Neural progenitor cell (in vitro differentiated cells): Measurements from ENCODE around the gene KIAA1958. TPM values are rescaled to one million over a fixed set of nuclear protein-coding genes. Genes with fewer than 3 reads are reported as not detected.
A peak's percentile ranks its signal among the peaks of the same experiment; 100 is the strongest.

Experiments used
- DNase-seq: peaks from one replicate; pipeline ENCODE4 v3.0.0-alpha.2; 2016; ENCODE audit warnings: low spot score
- H2AFZ ChIP-seq: fragments of 200-600 bp; sonication (generic); replicated peaks from 2 replicates; pipeline ENCODE4 v1.6.1; 2016; ENCODE audit warnings: antibody characterized with exemption
- H3F3A ChIP-seq: fragments of 200-600 bp; sonication (generic); 2 replicates; pipeline ENCODE4 v1.6.1; 2016; ENCODE audit warnings: antibody characterized with exemption, low read depth
- H3K27ac ChIP-seq: fragments of 200-600 bp; sonication (generic); 2 replicates; pipeline ENCODE4 v1.5.1; 2016; ENCODE audit warnings: mild to moderate bottlenecking
- H3K27me3 ChIP-seq: fragments of 200-600 bp; sonication (generic); 2 replicates; pipeline ENCODE4 v1.6.1; 2016; ENCODE audit warnings: mild to moderate bottlenecking, moderate library complexity
- H3K36me3 ChIP-seq: fragments of 200-600 bp; sonication (generic); 2 replicates; pipeline ENCODE4 v1.5.1; 2016
- H3K4me1 ChIP-seq: fragments of 200-600 bp; sonication (generic); 2 replicates; pipeline ENCODE4 v1.6.1; 2016; ENCODE audit warnings: mixed run types
- H3K4me2 ChIP-seq: fragments of 200-600 bp; sonication (generic); 2 replicates; pipeline ENCODE4 v1.6.1; 2016
- H3K4me3 ChIP-seq: fragments of 200-600 bp; sonication (generic); 2 replicates; pipeline ENCODE4 v1.5.1; 2016
- H3K79me2 ChIP-seq: fragments of 200-600 bp; sonication (generic); 2 replicates; pipeline ENCODE4 v1.6.1; 2016; ENCODE audit warnings: low read depth
- H3K9ac ChIP-seq: fragments of 200-600 bp; sonication (generic); 2 replicates; pipeline ENCODE4 v1.6.1; 2016
- H3K9me3 ChIP-seq: fragments of 200-600 bp; sonication (generic); 2 replicates; pipeline ENCODE4 v1.5.1; 2016; ENCODE audit warnings: low read depth
- H4K20me1 ChIP-seq: fragments of 200-600 bp; sonication (generic); 2 replicates; pipeline ENCODE4 v1.6.1; 2016; ENCODE audit warnings: low read depth
- H3K27ac Mint-ChIP-seq: 3 replicates; pipeline ENCODE4 v1.8.0; 2021; ENCODE audit warnings: mixed read lengths
- H3K27me3 Mint-ChIP-seq: 2 replicates; pipeline ENCODE4 v1.8.0; 2022; ENCODE audit warnings: low read depth, mild to moderate bottlenecking, inconsistent platforms, moderate library complexity, mixed read lengths; ENCODE audit not compliant: insufficient read depth
- H3K36me3 Mint-ChIP-seq: 3 replicates; pipeline ENCODE4 v1.8.0; 2021; ENCODE audit warnings: mixed read lengths
- H3K4me1 Mint-ChIP-seq: 3 replicates; pipeline ENCODE4 v1.8.0; 2021; ENCODE audit warnings: mixed read lengths
- H3K4me3 Mint-ChIP-seq: 3 replicates; pipeline ENCODE4 v1.8.0; 2021; ENCODE audit warnings: mild to moderate bottlenecking, moderate library complexity, mixed read lengths
- H3K9me3 Mint-ChIP-seq: 3 replicates; pipeline ENCODE4 v1.8.0; 2020; ENCODE audit warnings: mixed read lengths
- EZH2 ChIP-seq: fragments of 200-600 bp; sonication (generic); IDR thresholded peaks from 2 replicates; pipeline ENCODE4 v1.6.1; 2017; ENCODE audit warnings: antibody characterized with exemption, mild to moderate bottlenecking, moderate library complexity
- EZH2phosphoT487 ChIP-seq: fragments of 200-600 bp; sonication (generic); IDR thresholded peaks from 2 replicates; pipeline ENCODE4 v1.6.1; 2017; ENCODE audit warnings: antibody characterized with exemption
- total RNA-seq: library from RNA; depleted of rRNA; stranded (reverse); fragments of >200 nt; gene quantifications from 2 replicates; pipeline ENCODE4 v1.2.3, GENCODE V29; 2015; ENCODE audit warnings: low replicate concordance
- TF ChIP-seq, protein P1 (sequence below): fragments of 200-600 bp; sonication (generic); IDR thresholded peaks from 2 replicates; pipeline ENCODE4 v1.5.1; 2017; ENCODE audit warnings: antibody characterized with exemption, mild to moderate bottlenecking

The KIAA1958 gene
- total RNA-seq, 1 donor from 2014 or later, result 31.4 TPM

GRCh38 chr9:112680731-112681402, 194.2 kb downstream of the KIAA1958 start:
- no peaks in the 10 kb centered on the region for H3K4me1 Mint-ChIP-seq
- TF ChIP-seq EZH2 (no peak), EZH2phosphoT487 (no peak)
- TF ChIP-seq, protein P1, sequence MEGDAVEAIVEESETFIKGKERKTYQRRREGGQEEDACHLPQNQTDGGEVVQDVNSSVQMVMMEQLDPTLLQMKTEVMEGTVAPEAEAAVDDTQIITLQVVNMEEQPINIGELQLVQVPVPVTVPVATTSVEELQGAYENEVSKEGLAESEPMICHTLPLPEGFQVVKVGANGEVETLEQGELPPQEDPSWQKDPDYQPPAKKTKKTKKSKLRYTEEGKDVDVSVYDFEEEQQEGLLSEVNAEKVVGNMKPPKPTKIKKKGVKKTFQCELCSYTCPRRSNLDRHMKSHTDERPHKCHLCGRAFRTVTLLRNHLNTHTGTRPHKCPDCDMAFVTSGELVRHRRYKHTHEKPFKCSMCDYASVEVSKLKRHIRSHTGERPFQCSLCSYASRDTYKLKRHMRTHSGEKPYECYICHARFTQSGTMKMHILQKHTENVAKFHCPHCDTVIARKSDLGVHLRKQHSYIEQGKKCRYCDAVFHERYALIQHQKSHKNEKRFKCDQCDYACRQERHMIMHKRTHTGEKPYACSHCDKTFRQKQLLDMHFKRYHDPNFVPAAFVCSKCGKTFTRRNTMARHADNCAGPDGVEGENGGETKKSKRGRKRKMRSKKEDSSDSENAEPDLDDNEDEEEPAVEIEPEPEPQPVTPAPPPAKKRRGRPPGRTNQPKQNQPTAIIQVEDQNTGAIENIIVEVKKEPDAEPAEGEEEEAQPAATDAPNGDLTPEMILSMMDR, result no peak
- peaks cover 19% of the 10 kb centered on the region for H3K36me3 Mint-ChIP-seq
- Histone ChIP-seq H3K9me3 (peaks cover 5% of the 10 kb centered on the region), H3F3A (no peaks in the 10 kb centered on the region), H2AFZ (no peak overlapping the region), H3K79me2 (no peaks in the 10 kb centered on the region), H3K36me3 (no peaks in the 10 kb centered on the region), H3K4me3 (no peak overlapping the region), H3K9ac (no peak overlapping the region), H3K27me3 (no peaks in the 10 kb centered on the region), H3K4me1 (peaks cover 4% of the 10 kb centered on the region), H4K20me1 (no peaks in the 10 kb centered on the region), H3K4me2 (no peak overlapping the region), H3K27ac (no peak overlapping the region)
- DNase-seq, result peak; percentile 4
- H3K27ac Mint-ChIP-seq, result peak overlapping the region; percentile 1
- H3K9me3 Mint-ChIP-seq, result peaks cover 15% of the 10 kb centered on the region
- no peaks in the 10 kb centered on the region for H3K27me3 Mint-ChIP-seq
- H3K4me3 Mint-ChIP-seq, result no peak overlapping the region

- DNase-seq, result no peak
- Histone ChIP-seq H2AFZ (no peak overlapping the region), H3K9ac (no peak overlapping the region), H3K79me2 (no peaks in the 10 kb centered on the region), H3K4me2 (no peak overlapping the region), H3K36me3 (peaks cover 5% of the 10 kb centered on the region), H3K27me3 (no peaks in the 10 kb centered on the region), H3F3A (no peaks in the 10 kb centered on the region), H3K27ac (no peak overlapping the region), H4K20me1 (no peaks in the 10 kb centered on the region), H3K9me3 (no peaks in the 10 kb centered on the region), H3K4me3 (no peak overlapping the region), H3K4me1 (no peaks in the 10 kb centered on the region)
- H3K4me1 Mint-ChIP-seq, result no peaks in the 10 kb centered on the region
- no peaks in the 10 kb centered on the region for H3K27me3 Mint-ChIP-seq
- H3K9me3 Mint-ChIP-seq, result no peaks in the 10 kb centered on the region
- peaks cover 43% of the 10 kb centered on the region for H3K36me3 Mint-ChIP-seq
- H3K4me3 Mint-ChIP-seq, result no peak overlapping the region
- TF ChIP-seq EZH2 (no peak), EZH2phosphoT487 (no peak)
- TF ChIP-seq, protein P1, result no peak
- H3K27ac Mint-ChIP-seq, result no peak overlapping the region
These were observed 202.6 kb downstream of the KIAA1958 start for GRCh38 chr9:112689161-112689740.

GRCh38 chr9:112694706-112695555, 208.3 kb downstream of the KIAA1958 start:
- H3K4me2 ChIP-seq, result no peak overlapping the region
- no peak overlapping the region for H3K9ac ChIP-seq
- no peak for TF ChIP-seq EZH2
- TF ChIP-seq, protein P1, result no peak
- TF ChIP-seq EZH2phosphoT487, result no peak
- no peak for DNase-seq
- no peak overlapping the region for H2AFZ ChIP-seq
- no peaks in the 10 kb centered on the region for H3K27me3 ChIP-seq
- Mint-ChIP-seq H3K27ac (no peak overlapping the region), H3K4me1 (peaks cover 3% of the 10 kb centered on the region), H3K9me3 (no peaks in the 10 kb centered on the region), H3K4me3 (no peak overlapping the region), H3K27me3 (peaks cover 3% of the 10 kb centered on the region), H3K36me3 (peaks cover 33% of the 10 kb centered on the region)
- no peak overlapping the region for H3K4me3 ChIP-seq
- no peaks in the 10 kb centered on the region for H3K9me3 ChIP-seq
- H3K79me2 ChIP-seq, result peaks cover 15% of the 10 kb centered on the region
- no peaks in the 10 kb centered on the region for H3F3A ChIP-seq
- H3K27ac ChIP-seq, result no peak overlapping the region
- peaks cover 9% of the 10 kb centered on the region for H4K20me1 ChIP-seq
- H3K36me3 ChIP-seq, result no peaks in the 10 kb centered on the region
- H3K4me1 ChIP-seq, result no peaks in the 10 kb centered on the region
